Neural cell (in vitro differentiated cells): ENCODE data around the gene ABCA4.

ENCODE experiments used
- EP300 ChIP-seq: fragments of 450-650 bp; conservative IDR thresholded peaks from 2 replicates; pipeline ENCODE4 v1.6.1; 2014; ENCODE audit warnings: antibody characterized with exemption, mild to moderate bottlenecking, moderate library complexity; ENCODE audit not compliant: poor library complexity, severe bottlenecking
- TAF1 ChIP-seq: IDR thresholded peaks from 2 replicates; pipeline ENCODE4 v1.6.1; 2012; ENCODE audit warnings: low read depth
- TF ChIP-seq, protein P1 (sequence below): IDR thresholded peaks from 2 replicates; pipeline ENCODE4 v1.6.1; 2012; ENCODE audit warnings: borderline replicate concordance
- TF ChIP-seq, protein P2 (sequence below): fragments of 450-650 bp; IDR thresholded peaks from 2 replicates; pipeline ENCODE4 v1.5.1; 2014; ENCODE audit warnings: antibody characterized with exemption, mild to moderate bottlenecking, moderate library complexity; ENCODE audit not compliant: poor library complexity, severe bottlenecking

- TF ChIP-seq TAF1 (no peak), EP300 (no peak)
- TF ChIP-seq, protein P1, sequence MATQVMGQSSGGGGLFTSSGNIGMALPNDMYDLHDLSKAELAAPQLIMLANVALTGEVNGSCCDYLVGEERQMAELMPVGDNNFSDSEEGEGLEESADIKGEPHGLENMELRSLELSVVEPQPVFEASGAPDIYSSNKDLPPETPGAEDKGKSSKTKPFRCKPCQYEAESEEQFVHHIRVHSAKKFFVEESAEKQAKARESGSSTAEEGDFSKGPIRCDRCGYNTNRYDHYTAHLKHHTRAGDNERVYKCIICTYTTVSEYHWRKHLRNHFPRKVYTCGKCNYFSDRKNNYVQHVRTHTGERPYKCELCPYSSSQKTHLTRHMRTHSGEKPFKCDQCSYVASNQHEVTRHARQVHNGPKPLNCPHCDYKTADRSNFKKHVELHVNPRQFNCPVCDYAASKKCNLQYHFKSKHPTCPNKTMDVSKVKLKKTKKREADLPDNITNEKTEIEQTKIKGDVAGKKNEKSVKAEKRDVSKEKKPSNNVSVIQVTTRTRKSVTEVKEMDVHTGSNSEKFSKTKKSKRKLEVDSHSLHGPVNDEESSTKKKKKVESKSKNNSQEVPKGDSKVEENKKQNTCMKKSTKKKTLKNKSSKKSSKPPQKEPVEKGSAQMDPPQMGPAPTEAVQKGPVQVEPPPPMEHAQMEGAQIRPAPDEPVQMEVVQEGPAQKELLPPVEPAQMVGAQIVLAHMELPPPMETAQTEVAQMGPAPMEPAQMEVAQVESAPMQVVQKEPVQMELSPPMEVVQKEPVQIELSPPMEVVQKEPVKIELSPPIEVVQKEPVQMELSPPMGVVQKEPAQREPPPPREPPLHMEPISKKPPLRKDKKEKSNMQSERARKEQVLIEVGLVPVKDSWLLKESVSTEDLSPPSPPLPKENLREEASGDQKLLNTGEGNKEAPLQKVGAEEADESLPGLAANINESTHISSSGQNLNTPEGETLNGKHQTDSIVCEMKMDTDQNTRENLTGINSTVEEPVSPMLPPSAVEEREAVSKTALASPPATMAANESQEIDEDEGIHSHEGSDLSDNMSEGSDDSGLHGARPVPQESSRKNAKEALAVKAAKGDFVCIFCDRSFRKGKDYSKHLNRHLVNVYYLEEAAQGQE: no peak
- TF ChIP-seq, protein P2, sequence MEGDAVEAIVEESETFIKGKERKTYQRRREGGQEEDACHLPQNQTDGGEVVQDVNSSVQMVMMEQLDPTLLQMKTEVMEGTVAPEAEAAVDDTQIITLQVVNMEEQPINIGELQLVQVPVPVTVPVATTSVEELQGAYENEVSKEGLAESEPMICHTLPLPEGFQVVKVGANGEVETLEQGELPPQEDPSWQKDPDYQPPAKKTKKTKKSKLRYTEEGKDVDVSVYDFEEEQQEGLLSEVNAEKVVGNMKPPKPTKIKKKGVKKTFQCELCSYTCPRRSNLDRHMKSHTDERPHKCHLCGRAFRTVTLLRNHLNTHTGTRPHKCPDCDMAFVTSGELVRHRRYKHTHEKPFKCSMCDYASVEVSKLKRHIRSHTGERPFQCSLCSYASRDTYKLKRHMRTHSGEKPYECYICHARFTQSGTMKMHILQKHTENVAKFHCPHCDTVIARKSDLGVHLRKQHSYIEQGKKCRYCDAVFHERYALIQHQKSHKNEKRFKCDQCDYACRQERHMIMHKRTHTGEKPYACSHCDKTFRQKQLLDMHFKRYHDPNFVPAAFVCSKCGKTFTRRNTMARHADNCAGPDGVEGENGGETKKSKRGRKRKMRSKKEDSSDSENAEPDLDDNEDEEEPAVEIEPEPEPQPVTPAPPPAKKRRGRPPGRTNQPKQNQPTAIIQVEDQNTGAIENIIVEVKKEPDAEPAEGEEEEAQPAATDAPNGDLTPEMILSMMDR: no peak
Measured at GRCh38 chr1:94095112-94095637, 25.8 kb downstream of the ABCA4 start.
